Measurements from ENCODE around the gene DNAJC6.
"Not testable (repeated sequence)": the region's sequence is repeated elsewhere in the genome, so short reads cannot be mapped to it uniquely, and the experiment has no call there.

Gene DNAJC6

GRCh38 chr1:65309304-65310077 is at the start of gene DNAJC6:
DNAJC6 (plus strand) TSS chr1:65309543; CDS start chr1:65309746, 203 bp downstream.
- peak; percentile 55 to 85 for DNase-seq

- DNase-seq: peak; percentile 32 to 64
These were observed 49.5 kb upstream of the DNAJC6 start for GRCh38 chr1:65259816-65260215.

DNA sequence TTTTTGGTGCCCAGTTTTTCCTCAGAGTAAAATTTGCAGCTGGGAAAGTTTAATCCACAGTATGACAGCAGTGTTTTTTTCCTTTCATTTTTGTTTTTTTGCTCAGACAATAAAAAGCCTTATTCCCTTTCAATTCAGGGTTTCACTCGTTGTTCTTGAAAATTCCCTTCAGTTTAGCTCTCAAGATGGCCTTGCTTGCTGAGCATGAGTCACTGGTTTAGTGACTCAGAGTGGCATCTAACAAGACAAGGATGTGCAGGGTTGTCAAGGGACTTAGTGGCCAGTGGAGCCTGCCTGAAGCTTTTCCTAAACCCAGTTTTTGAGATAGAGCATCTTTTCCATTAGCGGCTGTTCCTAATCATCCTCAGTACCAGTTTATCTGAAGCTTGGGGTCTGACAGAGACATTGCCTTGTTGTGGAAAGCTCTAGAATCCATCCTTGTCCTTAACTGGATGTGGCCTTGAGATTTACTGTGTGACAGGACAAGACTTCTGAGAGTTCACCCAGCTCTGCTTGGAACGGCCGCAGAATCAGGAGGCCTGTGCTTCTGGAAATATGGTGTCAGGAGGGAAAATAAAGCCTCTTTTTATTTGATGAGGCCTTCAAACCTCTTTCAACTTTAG is 48.4 kb upstream of the DNAJC6 start:
- DNase-seq: no peak

GRCh38 chr1:65263286-65263685 is 46.1 kb upstream of the DNAJC6 start:
- no peak for DNase-seq

GRCh38 chr1:65264197-65264929 is 45.0 kb upstream of the DNAJC6 start:
- peak; percentile 8 to 30 for DNase-seq

DNA sequence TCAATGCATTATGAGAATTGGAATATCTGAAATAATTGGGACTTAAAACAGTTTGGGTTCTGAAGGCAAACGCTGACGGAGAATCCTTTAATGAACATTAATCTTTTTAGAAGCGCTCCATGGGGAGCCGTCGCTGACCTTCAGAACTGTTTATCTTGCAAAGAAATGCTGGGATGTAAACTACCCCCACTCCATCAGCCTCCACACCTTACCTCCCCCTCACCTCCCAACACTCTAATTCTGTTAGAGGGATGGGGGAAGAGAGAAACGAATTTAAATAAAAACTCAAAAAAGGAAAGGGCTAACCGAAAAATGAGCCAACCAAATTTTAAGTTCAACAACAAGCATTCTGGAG is 44.1 kb upstream of the DNAJC6 start:
- DNase-seq: no peak

DNA sequence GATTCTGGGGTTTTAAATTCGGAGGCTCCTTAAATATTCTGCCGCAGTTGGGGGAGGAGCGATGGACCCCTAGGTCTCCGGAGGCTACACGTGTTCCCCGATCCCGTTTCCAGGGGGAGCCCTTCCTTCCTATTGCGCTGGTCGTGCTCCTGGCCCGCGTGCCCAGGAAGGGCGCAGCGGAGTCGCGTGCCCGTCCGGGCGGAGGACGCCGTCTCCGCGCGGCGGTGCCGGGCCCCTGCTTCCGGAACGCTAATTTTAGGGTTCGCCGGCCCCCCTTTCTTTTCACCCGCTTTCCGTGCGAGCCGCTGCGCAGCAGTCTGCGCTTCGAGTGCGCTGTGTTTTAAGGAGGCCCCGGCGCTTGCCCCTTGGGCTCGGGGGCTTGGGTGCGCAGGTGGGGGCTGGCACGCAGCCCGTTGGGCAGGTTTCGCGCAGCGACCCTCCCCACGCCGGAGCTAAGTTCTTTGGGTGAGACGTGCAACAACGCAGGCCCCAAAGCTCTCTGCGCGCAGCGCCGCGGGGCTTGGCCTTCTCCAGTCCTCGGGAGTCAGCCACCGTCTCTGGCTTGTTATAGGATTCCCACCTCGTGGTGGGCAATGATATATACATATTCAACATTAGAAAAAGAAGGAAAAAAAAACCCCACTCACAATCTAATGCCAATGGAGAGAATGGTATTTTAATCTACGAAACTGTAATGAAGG is 43.5 kb upstream of the DNAJC6 start:
- no peak for DNase-seq

DNA sequence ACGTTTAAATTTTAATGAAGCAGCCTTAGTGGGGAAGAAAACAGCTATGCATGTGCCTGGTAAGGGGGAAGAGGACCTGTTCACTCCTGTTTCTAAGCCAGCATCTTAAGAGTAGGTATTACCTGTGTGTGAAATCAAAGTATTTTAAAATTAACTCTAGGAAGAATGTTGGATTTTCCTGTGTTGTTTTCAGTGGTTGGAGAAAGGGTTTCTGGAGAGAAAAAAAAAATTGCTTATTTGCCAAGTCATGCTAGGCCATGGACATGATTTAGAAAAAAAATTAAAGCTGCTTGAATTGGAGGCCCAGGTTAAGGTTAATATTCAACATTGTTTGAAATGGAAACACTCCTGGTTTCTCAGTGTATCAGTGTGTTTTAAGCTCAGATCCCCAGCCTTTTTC is 42.9 kb upstream of the DNAJC6 start:
- DNase-seq: no peak

- no peak for DNase-seq
These were observed 42.1 kb upstream of the DNAJC6 start for GRCh38 chr1:65267271-65267670.

DNA sequence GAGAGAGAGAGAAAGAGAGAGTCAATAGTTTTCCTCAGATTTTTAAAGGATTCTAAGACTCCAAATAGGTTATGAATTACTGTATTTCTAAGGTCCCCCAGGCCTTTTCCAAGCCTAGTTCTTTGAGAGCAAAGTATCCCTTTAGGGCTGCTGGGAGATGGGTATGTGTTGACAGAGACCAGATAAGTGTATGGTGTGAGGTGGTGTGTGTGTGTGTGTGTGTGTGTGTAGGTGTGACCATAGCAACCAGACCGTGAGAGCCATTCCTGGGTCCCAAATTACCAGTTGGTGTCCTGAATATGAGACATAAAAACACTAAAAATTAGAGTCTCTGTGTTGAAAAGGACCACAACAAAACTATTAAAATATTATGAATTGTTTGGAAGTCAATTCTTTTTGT is 41.7 kb upstream of the DNAJC6 start:
- no peak for DNase-seq

- no peak for DNase-seq
These were observed 39.7 kb upstream of the DNAJC6 start for GRCh38 chr1:65269612-65270011.

- no peak for DNase-seq
These were observed 33.0 kb upstream of the DNAJC6 start for GRCh38 chr1:65276197-65276939.

DNA sequence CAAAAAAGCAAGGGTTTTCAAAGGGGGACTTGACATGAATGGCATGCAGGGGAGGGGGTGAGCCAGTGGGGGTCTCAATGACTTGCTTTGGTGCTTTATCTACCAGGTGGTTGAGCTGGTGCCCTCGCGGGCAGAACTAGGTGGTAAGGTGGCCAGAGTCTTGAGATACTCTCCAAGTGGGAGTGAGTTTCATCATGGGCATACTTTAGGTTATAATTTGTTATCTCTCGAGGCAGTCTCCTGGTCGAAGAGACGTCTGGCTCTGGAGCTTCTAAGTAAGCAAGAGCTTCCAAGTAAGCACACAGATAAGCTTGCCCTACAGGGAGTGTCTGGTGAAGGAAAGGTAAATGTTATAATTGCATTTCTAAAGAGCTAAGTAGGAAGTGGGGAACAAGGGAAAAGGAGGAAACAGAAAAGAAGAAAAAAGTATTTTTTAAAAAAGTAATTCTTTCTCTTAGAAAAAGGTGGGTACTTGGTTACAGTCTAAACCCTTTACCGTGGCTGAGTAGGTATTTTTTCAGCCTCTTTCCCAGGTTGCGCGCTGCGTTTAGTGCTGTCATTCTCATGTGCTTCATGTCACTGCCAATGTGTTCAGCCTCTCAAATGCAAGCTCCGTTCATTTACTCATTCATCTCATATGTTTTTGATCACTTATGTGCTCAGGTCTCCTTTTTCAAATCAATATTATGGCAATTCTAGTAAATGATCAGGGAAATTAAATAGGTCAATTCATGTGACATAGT is 31.6 kb upstream of the DNAJC6 start:
- no peak for DNase-seq

GRCh38 chr1:65278376-65279069 is 30.8 kb upstream of the DNAJC6 start:
- no peak for DNase-seq

- DNase-seq: no peak
These were observed 30.1 kb upstream of the DNAJC6 start for GRCh38 chr1:65279070-65279779.

DNA sequence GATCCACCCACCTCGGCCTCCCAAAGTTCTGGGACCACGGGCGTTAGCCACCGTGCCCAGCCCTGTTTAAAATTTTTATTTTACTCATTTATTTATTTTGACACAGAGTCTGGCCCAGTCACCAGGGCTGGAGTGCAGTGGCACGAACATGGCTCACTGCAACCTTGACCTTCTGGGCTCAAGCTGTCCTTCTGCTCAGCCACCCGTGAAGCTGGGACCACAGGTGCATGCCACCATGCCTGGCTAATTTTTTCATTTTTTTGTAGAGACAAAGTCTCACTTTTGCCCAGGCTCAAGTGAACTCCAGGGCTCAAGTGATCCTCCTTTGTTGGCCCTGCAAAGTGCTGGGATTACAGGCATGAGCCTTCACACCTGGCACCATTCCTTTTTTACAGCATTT is 27.5 kb upstream of the DNAJC6 start:
- no peak for DNase-seq

- DNase-seq: no peak
These were observed 25.1 kb upstream of the DNAJC6 start for GRCh38 chr1:65284229-65284628.

DNA sequence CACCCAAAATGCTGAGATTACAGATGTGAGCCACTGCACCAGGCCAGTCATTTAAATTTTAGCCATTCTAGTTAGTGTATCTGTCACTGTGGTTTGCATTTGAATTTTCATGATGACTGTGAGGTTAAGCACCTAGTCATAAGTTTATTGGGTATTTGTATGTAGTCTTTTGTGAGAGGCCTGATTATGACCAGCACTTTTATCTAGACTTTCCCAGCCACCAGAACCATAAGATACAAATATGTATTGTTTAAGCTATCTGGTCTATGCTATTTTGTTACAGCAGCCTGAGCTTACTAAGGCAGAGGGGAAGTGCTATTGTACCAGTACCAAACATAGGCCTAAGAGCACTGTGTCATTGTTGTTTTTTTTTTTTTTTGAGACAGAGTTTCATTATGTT is 19.9 kb upstream of the DNAJC6 start:
- no peak for DNase-seq

- DNase-seq: not testable (repeated sequence)
These were observed 17.5 kb upstream of the DNAJC6 start for GRCh38 chr1:65291818-65292217.

DNA sequence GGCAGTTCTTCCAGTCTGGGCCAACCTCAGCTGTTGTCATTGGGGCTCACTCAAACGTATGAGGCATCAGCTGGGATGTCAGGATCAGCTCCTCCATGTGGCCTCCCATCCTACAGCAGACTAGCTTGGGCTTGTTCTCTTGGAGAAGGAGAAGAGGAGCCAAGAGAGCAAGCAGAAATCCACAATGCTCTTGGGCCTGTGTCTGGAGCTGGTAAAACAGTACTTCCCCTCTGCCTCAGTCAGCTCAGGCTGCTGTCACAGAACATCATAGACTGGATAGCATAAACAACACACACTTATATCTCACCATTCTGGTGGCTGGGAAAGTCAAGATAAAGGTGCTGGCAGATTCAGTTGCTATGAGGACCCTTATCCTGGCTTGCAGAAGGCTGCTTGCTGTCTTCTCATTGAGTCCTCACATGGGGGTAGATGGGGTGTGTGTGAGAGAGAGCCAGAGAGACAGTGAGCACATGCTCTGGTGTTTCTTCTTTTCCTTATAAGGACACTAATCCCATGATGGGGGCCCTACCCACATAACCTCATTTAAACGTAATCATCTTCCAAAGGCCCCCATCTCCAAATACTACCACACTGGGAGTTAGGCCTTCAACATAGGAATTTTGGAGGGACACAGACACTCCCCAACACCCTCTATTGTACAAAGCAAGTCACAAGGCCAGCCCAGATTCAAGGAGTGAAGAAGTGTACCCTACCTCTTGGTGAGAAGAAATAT is 16.3 kb upstream of the DNAJC6 start:
- DNase-seq: no peak
